Omental fat pad (tissue), 4 donors: ENCODE measurements around the gene PCAT6. TPM values are rescaled to one million over a fixed set of nuclear protein-coding genes. Genes with fewer than 3 reads are reported as not detected.
A peak's percentile ranks its signal among the peaks of the same experiment; 100 is the strongest.

ENCODE experiments used
- ATAC-seq: fragments of 150-250 bp; one replicate; pipeline ENCODE4 v1.9.1; 2016; ENCODE audit warnings: mild to moderate bottlenecking, moderate library complexity; ENCODE audit not compliant: low FRiP score
- DNase-seq: peaks from one replicate; pipeline ENCODE4 v3.0.0-alpha.2; 2019; ENCODE audit warnings: low spot score
- CTCF ChIP-seq, 3 donors: fragments of 450-650 bp; IDR thresholded peaks; one replicate each; pipeline ENCODE4 v1.5.1; 2016 to 2017; ENCODE audit warnings: antibody characterized with exemption in 3 of 3, mild to moderate bottlenecking in 3 of 3, moderate library complexity in 2 of 3
- total RNA-seq, 4 donors: library from RNA; depleted of rRNA; stranded (reverse); fragments of >200 nt; gene quantifications; one replicate each; pipeline ENCODE4 v1.1.0, GENCODE V29; 2016

PCAT6 gene
- not detected for total RNA-seq

- peak; percentile 84 for ATAC-seq
- DNase-seq: peak; percentile 89
- no peak for TF ChIP-seq CTCF (IDR thresholded peaks at IDR 0.05)
Measured at GRCh38 chr1:202810615-202811295, at the start of gene PCAT6. PCAT6 (plus strand) TSS chr1:202810954.

GRCh38 chr1:202762019-202762418 lies 48.7 kb upstream of the PCAT6 start:
- no peak for DNase-seq
- ATAC-seq: no peak
- no peak for TF ChIP-seq CTCF (IDR thresholded peaks at IDR 0.05)

- no peak for TF ChIP-seq CTCF (IDR thresholded peaks at IDR 0.05)
- no peak for DNase-seq
- ATAC-seq: no peak
Measured at GRCh38 chr1:202765721-202766120, 45.0 kb upstream of the PCAT6 start.

GRCh38 chr1:202770135-202770534 lies 40.6 kb upstream of the PCAT6 start:
- DNase-seq (no peak), ATAC-seq (no peak)
- TF ChIP-seq CTCF (IDR thresholded peaks at IDR 0.05): no peak

- no peak for TF ChIP-seq CTCF (IDR thresholded peaks at IDR 0.05)
- ATAC-seq: no peak
- no peak for DNase-seq
Measured at GRCh38 chr1:202781180-202781579, 29.6 kb upstream of the PCAT6 start.

GRCh38 chr1:202786804-202787203 lies 23.9 kb upstream of the PCAT6 start:
- TF ChIP-seq CTCF (IDR thresholded peaks at IDR 0.05): no peak
- DNase-seq (no peak), ATAC-seq (no peak)

GRCh38 chr1:202788800-202789199 lies 22.0 kb upstream of the PCAT6 start:
- TF ChIP-seq CTCF (IDR thresholded peaks at IDR 0.05): no peak
- no peak for ATAC-seq
- no peak for DNase-seq
